GM12878 (cell line): ENCODE data around the gene DENR. TPM values are rescaled to one million over a fixed set of nuclear protein-coding genes. Genes with fewer than 3 reads are reported as not detected.
A peak's percentile ranks its signal among the peaks of the same experiment; 100 is the strongest.

ENCODE experiments used
- ATAC-seq: fragments of 200-7000 bp; cut with Tn5 transposase; 3 replicates; pipeline ENCODE4 v1.9.1; 2020; ENCODE audit warnings: mild to moderate bottlenecking, moderate library complexity
- BruUV-seq: library from RNA; stranded (reverse); fragments of 400-500 nt; replicated peaks from 2 replicates; lab custom pipeline; 2021; lab: Mats Ljungman, UMichigan
- CTCF ChIA-PET: fragments of 300-600 bp; sonication (Branson Sonifier 250); formaldehyde crosslinking; extraction: SDS; loops from one replicate; lab custom pipeline; 2021; ENCODE audit warnings: inconsistent platforms; lab: Yijun Ruan, JAX
- POLR2A ChIA-PET: fragments of 350-600 bp; formaldehyde crosslinking; extraction: SDS; loops from one replicate; lab custom pipeline; 2021; ENCODE audit warnings: inconsistent platforms; lab: Charles Lee
- RAD21 ChIA-PET: fragments of 300-600 bp; sonication (Branson Sonifier 250); formaldehyde crosslinking; loops from one replicate; lab custom pipeline; 2023; ENCODE audit warnings: antibody characterized with exemption; ENCODE audit not compliant: unreplicated experiment; lab: Charles Lee
- SMC1A ChIA-PET: fragments of 300-600 bp; sonication (Branson Sonifier 250); formaldehyde crosslinking; loops from one replicate; lab custom pipeline; 2023; ENCODE audit not compliant: unreplicated experiment, uncharacterized antibody; lab: Charles Lee
- DNase-seq: peaks from one replicate; pipeline ENCODE4 v3.0.0-alpha.2; 2011; ENCODE audit warnings: low read depth, low spot score
- FAIRE-seq: peaks from 3 replicates; lab custom pipeline; 2011; peaks lifted over from hg19 to GRCh38; lab: Jason Lieb, UNC
- H2AFZ ChIP-seq: 2 replicates; pipeline ENCODE4 v1.6.0; 2011; ENCODE audit warnings: low read depth, low read length, control low read depth; ENCODE audit not compliant: control insufficient read depth
- H3K27ac ChIP-seq: 2 replicates; pipeline ENCODE4 v1.5.1; 2011; ENCODE audit warnings: control low read depth; ENCODE audit not compliant: control insufficient read depth, insufficient read depth
- H3K27me3 ChIP-seq, 2 experiments: replicated peaks in 1 of 2; 2 replicates each; pipeline versions ENCODE4 v1.6.0 to v1.6.1; 2011; ENCODE audit warnings: low read length in 1 of 2; ENCODE audit not compliant: control insufficient read depth in 2 of 2, insufficient read depth in 2 of 2
- H3K36me3 ChIP-seq, 2 experiments: 2 replicates each; pipeline ENCODE4 v1.5.1; 2011; ENCODE audit warnings: low read length in 1 of 2; ENCODE audit not compliant: control insufficient read depth in 2 of 2, insufficient read depth in 2 of 2
- H3K4me1 ChIP-seq: 2 replicates; pipeline ENCODE4 v1.6.1; 2011; ENCODE audit warnings: mild to moderate bottlenecking, low read length, moderate library complexity, mixed read lengths; ENCODE audit not compliant: control insufficient read depth, insufficient read depth
- H3K4me2 ChIP-seq: 2 replicates; pipeline ENCODE4 v1.6.0; 2011; ENCODE audit warnings: control low read depth; ENCODE audit not compliant: control insufficient read depth, insufficient read depth
- H3K4me3 ChIP-seq: fragments of 200-600 bp; sonication (generic); 2 replicates; pipeline ENCODE4 v1.5.1; 2016
- H3K79me2 ChIP-seq: 2 replicates; pipeline ENCODE4 v1.6.0; 2011; ENCODE audit warnings: low read length; ENCODE audit not compliant: control insufficient read depth, insufficient read depth
- H3K9ac ChIP-seq: 2 replicates; pipeline ENCODE4 v1.8.0; 2011; ENCODE audit warnings: low read length, control low read depth, mixed read lengths; ENCODE audit not compliant: control insufficient read depth, insufficient read depth
- H3K9me3 ChIP-seq: replicated peaks from 3 replicates; pipeline ENCODE4 v1.5.1; 2011; ENCODE audit warnings: mild to moderate bottlenecking, low read length; ENCODE audit not compliant: control insufficient read depth, insufficient read depth
- H4K20me1 ChIP-seq: 2 replicates; pipeline ENCODE4 v1.6.0; 2011; ENCODE audit not compliant: control insufficient read depth, insufficient read depth
- CEBPB ChIP-seq, 2 experiments: fragments of 150-350 bp in 1 of 2; IDR thresholded peaks; 2 replicates each; pipeline ENCODE4 v1.6.1; 2012 to 2014; ENCODE audit warnings: low read depth in 2 of 2, low read length in 2 of 2, borderline replicate concordance in 1 of 2, inconsistent platforms in 1 of 2
- FOXM1 ChIP-seq: IDR thresholded peaks from 2 replicates; pipeline ENCODE4 v1.6.1; 2012; ENCODE audit warnings: low read depth, mild to moderate bottlenecking, inconsistent platforms, low read length, moderate library complexity
- HCFC1 ChIP-seq: fragments of 150-350 bp; IDR thresholded peaks from 2 replicates; pipeline ENCODE4 v1.6.1; 2014; ENCODE audit warnings: low read length
- NFYB ChIP-seq: IDR thresholded peaks from 2 replicates; pipeline ENCODE4 v1.6.1; 2011; ENCODE audit warnings: low read depth, mild to moderate bottlenecking, low read length, improper control_type of control experiment, moderate library complexity; ENCODE audit not compliant: insufficient read depth
- PAX8 ChIP-seq: fragments of 450-650 bp; IDR thresholded peaks from 2 replicates; pipeline ENCODE4 v1.6.1; 2017; ENCODE audit warnings: mild to moderate bottlenecking, moderate library complexity
- YY1 ChIP-seq: IDR thresholded peaks from 2 replicates; pipeline ENCODE4 v1.6.1; 2011; ENCODE audit warnings: low read depth, mild to moderate bottlenecking, low read length
- ZNF24 ChIP-seq: fragments of 450-650 bp; IDR thresholded peaks from 2 replicates; pipeline ENCODE4 v1.6.1; 2017; ENCODE audit warnings: antibody characterized with exemption, mild to moderate bottlenecking
- ZZZ3 ChIP-seq: IDR thresholded peaks from 2 replicates; pipeline ENCODE4 v1.6.1; 2011; ENCODE audit warnings: low read depth; ENCODE audit not compliant: control insufficient read depth, insufficient read length
- WGBS: methylation state at CpG from one replicate; pipeline ENCODE4 v1.1.6; 2016; ENCODE audit warnings: low lambda C conversion rate; ENCODE audit not compliant: insufficient replicate concordance, insufficient coverage; ENCODE audit errors: missing lambda C conversion rate; 5-methylcytosine and 5-hydroxymethylcytosine counted together
- in situ Hi-C: fragments of 300-500 bp; cut with MboI; formaldehyde crosslinking; loops from 9 replicates; pipeline ENCODE4 v1.14.3; 2018; ENCODE audit warnings: mixed read lengths
- intact Hi-C: fragments of 100-400 bp; cut with micrococcal nuclease; formaldehyde crosslinking; loops from one replicate; pipeline ENCODE4 v1.14.2; 2022; ENCODE audit not compliant: unreplicated experiment
- polyA plus RNA-seq, 11 experiments: library from polyadenylated mRNA; depleted of rRNA in 4 of 11; unstranded in 6 of 11; stranded (reverse) in 5 of 11; fragments of >200 nt; fragmentation: Nextera tagmentation in 4 of 11; fragmentation: Illumina TruSeq in 1 of 11; extraction: Ambion mirVana in 4 of 11; extraction: Trizol in 1 of 11; gene quantifications; 1 replicate in 1 of 11; 2 replicates in 10 of 11; pipeline versions ENCODE4 v1.2.1 to v1.2.3, GENCODE V29; 2011 to 2016; ENCODE audit warnings: inconsistent platforms in 2 of 11, missing spikeins in 2 of 11, low read depth in 1 of 11
- total RNA-seq, 4 experiments: library from RNA; depleted of rRNA in 3 of 4; stranded (reverse); fragments of >200 nt in 3 of 4; fragmentation: Illumina TruSeq in 1 of 4; extraction: Trizol in 1 of 4; gene quantifications; 2 replicates each; pipeline versions ENCODE4 v1.2.1 to v1.2.3, GENCODE V29; 2013 to 2021
- TF ChIP-seq, protein P1 (sequence below): fragments of 450-650 bp; formaldehyde crosslinking; IDR thresholded peaks from 2 replicates; pipeline ENCODE4 v1.4.0; 2022; ENCODE audit warnings: mild to moderate bottlenecking, moderate library complexity

The DENR gene
- total and polyA plus RNA-seq, 10 of the 15 experiments (the other 5 are each of a cell fraction or from before 2014, with no cell fraction given): 29.4 to 97.7 (median 58.3) TPM

GRCh38 chr12:122724641-122725243 is 27.9 kb upstream of the DENR start (continued):
- TF ChIP-seq ZNF24: no peak
- TF ChIP-seq, protein P1, sequence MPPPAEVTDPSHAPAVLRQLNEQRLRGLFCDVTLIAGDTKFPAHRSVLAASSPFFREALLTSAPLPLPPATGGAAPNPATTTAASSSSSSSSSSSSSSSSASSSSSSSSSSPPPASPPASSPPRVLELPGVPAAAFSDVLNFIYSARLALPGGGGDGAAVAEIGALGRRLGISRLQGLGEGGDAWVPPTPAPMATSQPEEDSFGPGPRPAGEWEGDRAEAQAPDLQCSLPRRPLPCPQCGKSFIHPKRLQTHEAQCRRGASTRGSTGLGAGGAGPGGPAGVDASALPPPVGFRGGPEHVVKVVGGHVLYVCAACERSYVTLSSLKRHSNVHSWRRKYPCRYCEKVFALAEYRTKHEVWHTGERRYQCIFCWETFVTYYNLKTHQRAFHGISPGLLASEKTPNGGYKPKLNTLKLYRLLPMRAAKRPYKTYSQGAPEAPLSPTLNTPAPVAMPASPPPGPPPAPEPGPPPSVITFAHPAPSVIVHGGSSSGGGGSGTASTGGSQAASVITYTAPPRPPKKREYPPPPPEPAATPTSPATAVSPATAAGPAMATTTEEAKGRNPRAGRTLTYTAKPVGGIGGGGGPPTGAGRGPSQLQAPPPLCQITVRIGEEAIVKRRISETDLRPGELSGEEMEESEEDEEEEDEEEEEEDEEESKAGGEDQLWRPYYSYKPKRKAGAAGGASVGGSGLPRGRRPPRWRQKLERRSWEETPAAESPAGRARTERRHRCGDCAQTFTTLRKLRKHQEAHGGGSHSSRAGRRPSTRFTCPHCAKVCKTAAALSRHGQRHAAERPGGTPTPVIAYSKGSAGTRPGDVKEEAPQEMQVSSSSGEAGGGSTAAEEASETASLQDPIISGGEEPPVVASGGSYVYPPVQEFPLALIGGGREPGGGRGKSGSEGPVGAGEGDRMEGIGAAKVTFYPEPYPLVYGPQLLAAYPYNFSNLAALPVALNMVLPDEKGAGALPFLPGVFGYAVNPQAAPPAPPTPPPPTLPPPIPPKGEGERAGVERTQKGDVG: no peak
- TF ChIP-seq CEBPB (IDR thresholded peaks at IDR 0.05; ENCODE audit: borderline replicate concordance in 1 of 2, low read depth in 2 of 2, low read length in 2 of 2): no peak
- TF ChIP-seq FOXM1: 0 out of 2 replicates have a peak, but pooled peaks have one; percentile 18
- TF ChIP-seq PAX8: peak; percentile 73; the same call in 1 of the 2 replicates
- no peak for TF ChIP-seq ZZZ3

GRCh38 chr12:122725452-122726079 is 27.1 kb upstream of the DENR start:
- POLR2A ChIA-PET: interaction anchor here (0.9 to 1.3 kb wide), 5 partner anchors 11 to 224 kb away, joined by 3 to 4 read pairs (median 3); partner anchors contain the start of gene ZCCHC8
- Histone ChIP-seq H3K27ac (peak overlapping the region; percentile 73), H3K36me3 (no peaks in the 10 kb centered on the region), H3K79me2 (no peaks in the 10 kb centered on the region), H4K20me1 (no peaks in the 10 kb centered on the region), H3K4me2 (peak overlapping the region; percentile 82), H3K9ac (no peak overlapping the region), H3K27me3 (no peaks in the 10 kb centered on the region), H3K4me1 (peaks cover 48% of the 10 kb centered on the region), H3K4me3 (peak overlapping the region; percentile 19; the same call in 1 of the 2 replicates), H2AFZ (no peak overlapping the region), H3K9me3 (no peaks in the 10 kb centered on the region)
- DNase-seq (no peak), ATAC-seq (no peak), FAIRE-seq (no peak)
- intact Hi-C loops: no loop called here
- 53% methylated on average over 6 of the region's 6 CpGs for WGBS
- TF ChIP-seq YY1: 0 out of 2 replicates have a peak, but pooled peaks have one; percentile 13
- TF ChIP-seq NFYB: no peak
- TF ChIP-seq HCFC1: no peak
- in situ Hi-C loops: no loop called here
- CTCF ChIA-PET: interaction anchor here (0.6 to 1.4 kb wide), 5 partner anchors 8 to 99 kb away, joined by 3 to 5 read pairs (median 4); no protein-coding TSS in a partner anchor
- RAD21 ChIA-PET: interaction anchor here (0.6 to 1.2 kb wide), 5 partner anchors 27 to 227 kb away, joined by 3 read pairs; no protein-coding TSS in a partner anchor
- SMC1A ChIA-PET: interaction anchor here (1.2 to 2.3 kb wide), 5 partner anchors 8 to 88 kb away, joined by 3 to 10 read pairs (median 5); no protein-coding TSS in a partner anchor
- BruUV-seq: no TSS peak
